HK-2 (cell line): ENCODE data around the gene THSD8.
"Not testable (repeated sequence)": the region's sequence is repeated elsewhere in the genome, so short reads cannot be mapped to it uniquely, and the experiment has no call there.

Source experiments
- DNase-seq: peaks from one replicate; pipeline ENCODE4 v3.0.0-alpha.2; 2018; ENCODE audit not compliant: unreplicated experiment

The THSD8 gene

DNA sequence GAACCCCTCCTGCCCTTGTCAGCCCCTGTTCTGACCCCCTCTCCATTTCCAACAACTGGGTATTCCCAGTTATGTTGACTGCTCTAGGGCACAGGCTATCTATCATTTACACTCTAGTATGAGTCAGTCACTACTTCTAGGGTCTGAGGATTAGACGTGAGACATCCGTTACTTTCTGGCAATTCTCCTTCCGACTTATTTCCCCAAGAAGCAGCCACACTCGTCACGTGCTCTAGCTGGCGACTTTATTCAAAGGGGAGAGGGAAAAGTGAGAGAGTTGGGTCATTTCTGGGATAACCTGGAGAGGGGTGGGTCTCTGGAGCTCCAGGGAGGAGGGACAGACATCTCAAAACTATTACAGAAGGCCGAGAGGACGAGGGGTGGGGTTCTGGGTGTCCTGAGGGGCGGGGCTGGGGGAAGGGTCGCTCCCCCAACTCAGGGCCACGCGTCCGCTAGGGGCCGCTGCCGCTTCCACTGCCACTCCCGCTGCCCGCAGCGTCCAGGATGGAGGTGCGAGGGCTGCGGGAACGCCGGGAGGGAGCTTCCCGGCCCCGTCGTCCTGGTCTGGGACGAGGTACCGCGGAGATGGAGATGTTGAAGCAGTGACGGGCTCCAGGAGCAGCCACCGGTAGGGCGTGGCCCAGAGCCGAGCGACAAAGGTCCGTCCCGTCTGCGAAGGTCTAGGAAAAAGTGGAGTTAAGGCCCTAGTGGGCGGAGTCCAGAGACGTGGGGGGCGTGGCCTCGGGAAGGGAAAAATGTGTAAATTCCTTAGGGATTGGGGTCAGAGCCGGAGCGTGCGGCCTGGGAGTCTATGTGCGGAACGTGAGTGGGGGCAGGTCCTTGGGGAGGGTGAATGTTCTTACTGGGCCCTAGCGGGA is 23.6 kb downstream of the THSD8 start:
- no peak for DNase-seq

DNA sequence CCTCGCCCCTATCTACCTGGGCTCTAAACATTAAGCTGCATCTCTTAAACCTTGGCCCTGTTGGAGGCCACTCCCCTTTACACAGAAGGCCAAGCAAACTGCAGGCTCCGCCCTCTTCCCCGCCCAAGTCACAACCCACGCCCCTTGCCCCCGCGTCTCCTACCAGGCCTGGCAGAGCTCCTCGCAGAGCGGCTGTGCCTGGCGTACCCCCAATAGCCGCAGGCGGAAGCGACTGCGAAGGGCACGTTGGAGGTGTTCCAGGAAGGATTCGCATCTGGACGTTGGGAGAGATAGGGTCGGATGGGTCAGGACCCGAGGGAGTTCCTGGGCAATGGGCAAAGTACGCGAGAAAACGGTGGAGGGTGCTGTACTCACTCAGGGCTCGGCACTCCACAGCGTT is 26.6 kb downstream of the THSD8 start:
- no peak for DNase-seq

DNA sequence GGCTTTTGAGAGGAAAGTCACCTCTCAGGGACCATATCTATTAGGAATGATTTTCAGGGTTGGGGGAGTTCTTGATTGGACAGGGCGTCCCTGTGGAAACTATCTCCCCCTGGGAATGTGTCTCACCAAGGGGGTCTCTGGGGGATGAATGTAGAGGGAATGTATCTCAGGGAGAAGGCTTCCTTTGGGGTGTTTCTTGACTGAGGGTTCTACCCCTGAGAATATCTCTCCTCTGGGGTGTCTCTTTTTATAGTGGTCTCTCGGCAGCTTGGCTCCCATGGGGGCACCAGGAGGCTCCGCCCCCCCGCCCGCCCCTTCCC is 31.5 kb downstream of the THSD8 start:
- no peak for DNase-seq

DNA sequence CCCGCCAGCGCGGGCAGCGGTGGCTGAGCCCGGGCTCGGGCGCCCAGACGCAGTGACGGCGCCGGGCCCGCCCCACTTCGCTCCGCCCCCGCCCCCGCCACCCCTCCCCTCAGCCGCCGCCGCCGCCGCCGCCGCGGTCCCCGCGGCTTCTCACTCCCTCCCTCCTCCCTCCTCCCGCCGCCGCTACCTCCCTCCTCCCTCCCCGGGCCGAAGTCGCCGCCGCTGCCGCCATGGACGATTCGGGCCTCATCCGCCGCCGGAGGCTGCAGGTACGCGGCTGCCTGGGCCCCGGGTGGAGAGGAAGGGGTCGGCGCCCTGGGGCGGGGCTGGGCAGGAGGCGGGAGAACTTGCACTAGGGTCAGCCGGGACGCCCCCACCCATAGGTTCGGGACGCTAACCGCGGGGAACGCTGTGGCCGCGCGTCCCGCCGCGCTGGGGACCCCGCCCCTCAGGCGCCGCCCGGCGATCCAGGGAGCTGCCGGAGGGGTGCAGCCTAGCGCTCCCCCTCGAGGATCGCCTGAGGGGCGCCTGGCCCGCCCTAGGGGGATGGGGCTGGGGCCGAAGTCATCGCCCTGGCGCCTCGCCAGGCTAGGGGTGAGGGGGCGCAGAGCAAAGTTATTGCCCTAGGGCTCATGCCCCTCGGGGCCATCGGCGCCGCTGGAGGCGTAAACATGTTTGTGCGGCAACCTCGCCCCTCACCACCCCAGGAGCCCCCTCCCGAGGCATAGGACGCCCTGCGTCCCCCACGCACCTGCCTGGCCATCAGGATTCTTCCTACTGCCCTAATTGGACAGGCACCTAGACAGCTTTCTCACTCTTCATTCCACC is 32.1 kb downstream of the THSD8 start:
- peak; percentile 49 for DNase-seq

DNA sequence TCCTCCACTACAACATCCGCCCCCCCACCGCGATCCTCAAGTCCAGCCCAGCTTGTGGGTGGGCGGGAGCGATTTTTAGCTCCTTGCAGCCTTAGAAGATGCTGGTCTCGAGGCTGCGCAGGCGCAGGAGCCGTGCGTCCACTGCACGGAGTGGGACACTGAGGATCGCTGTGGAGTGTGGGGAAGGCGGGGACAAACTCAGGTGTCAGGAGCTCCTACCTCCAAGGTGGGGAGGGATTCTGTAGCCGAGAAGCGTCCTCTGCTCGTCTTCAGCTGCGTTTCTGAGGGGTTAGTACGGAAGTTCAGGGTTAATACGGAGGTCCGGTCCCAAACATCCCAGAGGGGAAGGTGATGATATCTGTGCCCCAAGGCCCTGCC is 32.7 kb downstream of the THSD8 start, which contains the start of gene RTBDN:
Gene RTBDN (minus strand): TSS at position 14 of the 378 bp plus-strand sequence. CDS start 4,600 bp downstream, outside the sequence.
- no peak for DNase-seq

DNA sequence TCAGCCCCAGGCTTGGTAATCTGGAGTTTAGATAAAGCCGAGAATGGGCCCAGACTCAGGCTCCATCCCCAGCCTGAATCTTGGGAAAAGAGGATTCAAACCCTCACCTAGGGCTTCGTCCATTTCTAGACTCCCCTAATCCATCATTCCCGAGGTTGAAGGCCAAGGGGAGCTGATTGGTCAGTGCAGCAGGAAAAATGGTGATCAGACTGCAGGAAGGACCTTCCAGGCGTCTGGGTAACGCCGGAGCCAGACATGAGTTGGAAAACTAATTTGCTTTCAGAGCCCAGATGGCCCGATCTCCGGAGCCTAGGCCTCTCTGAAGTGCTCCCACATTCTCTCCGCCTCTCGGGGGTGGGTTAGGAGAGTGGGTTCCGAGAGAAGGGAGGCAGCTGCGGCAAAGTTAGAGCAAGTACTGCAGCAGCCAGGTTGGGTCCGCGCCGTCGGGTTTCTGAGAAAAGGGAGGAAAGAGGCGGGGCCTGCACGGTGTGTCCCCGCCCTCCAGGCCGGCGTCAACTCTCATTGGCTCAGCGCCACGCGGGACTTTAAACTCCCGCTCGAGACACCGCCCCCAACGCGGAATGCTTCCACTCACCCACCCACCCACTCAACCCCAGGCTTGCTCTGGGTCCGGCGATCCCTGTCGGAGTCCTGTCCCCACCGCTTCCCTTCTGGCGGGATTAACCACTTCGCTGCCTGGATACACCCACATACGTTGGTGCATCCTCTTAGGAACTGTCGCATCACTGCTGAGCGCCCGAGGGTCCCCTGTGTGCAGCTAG is 33.3 kb downstream of the THSD8 start:
- DNase-seq, result no peak

DNA sequence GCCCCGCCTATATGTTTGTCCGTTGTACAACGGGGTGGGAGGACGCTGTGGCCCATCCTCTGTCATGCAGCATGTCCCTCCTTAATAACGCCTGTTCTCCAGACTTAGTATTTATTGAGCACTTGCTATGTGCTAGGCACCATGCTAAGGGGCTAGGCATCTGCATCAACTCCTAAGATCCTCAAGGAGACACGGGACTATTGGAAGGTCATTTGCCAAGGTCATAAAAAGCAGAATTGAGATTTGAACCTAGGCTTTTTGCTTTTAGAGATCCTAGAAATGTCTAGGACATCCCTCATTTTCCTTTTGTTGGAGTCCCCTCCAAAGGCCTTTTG is 34.6 kb downstream of the THSD8 start:
- DNase-seq, result no peak

DNA sequence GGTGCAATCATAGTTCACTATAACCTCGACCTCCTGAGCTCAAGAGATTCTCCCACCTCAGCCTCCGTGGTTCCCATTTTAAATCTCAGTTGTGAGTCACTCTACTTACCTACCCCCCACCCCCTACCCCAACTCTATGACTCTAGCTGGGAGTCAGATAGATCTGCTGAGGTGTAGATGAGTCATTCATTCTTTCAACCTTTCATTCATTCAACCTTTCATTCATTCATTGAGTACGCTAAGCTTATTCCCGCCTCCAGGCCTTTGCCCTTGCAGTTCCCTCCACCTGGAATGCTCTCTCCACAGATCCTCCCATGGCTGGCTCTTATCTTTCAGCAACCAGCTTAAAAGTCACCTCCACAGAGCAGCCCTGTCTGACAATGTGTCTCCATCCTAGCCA is 35.4 kb downstream of the THSD8 start:
- no peak for DNase-seq

DNA sequence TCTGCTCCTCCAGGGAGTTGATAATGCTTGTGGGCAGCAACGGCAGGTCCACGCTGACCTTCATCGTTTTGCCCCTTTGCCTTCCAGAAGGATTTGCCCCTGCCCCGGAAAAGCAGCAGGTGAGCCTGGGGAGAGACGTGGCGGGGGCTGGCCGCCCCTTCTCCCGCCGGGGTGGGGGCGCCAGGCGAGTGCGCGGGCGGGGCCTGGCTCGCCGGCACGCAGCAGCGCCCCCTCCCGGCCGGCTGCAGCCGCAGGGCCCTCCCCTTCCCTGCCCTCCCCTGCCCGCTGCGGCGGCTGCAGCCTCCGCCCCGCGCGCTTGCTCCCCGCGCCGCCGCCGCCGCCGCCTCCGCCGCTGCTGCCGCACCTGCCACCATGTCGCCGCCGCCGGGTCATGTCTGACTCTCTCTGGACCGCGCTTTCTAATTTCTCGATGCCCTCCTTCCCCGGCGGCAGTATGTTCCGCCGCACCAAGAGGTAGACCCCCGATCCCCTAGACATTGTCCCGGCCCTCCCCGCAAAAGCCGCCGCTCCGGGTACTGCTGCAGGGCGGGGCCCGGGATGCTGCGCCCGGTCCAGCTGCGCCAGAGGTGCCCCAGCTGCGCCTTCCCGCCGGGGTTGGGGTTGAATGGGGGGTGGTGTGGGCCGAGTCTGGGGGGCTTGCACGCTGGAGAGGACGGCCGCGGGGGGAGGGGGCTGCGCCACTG is 36.5 kb downstream of the THSD8 start, which contains the start of gene MAST1:
Gene MAST1 (plus strand): TSS at position 334 of the 704 bp plus-strand sequence. CDS start 58 bp downstream, at position 392.
- peak; percentile 51 for DNase-seq

DNA sequence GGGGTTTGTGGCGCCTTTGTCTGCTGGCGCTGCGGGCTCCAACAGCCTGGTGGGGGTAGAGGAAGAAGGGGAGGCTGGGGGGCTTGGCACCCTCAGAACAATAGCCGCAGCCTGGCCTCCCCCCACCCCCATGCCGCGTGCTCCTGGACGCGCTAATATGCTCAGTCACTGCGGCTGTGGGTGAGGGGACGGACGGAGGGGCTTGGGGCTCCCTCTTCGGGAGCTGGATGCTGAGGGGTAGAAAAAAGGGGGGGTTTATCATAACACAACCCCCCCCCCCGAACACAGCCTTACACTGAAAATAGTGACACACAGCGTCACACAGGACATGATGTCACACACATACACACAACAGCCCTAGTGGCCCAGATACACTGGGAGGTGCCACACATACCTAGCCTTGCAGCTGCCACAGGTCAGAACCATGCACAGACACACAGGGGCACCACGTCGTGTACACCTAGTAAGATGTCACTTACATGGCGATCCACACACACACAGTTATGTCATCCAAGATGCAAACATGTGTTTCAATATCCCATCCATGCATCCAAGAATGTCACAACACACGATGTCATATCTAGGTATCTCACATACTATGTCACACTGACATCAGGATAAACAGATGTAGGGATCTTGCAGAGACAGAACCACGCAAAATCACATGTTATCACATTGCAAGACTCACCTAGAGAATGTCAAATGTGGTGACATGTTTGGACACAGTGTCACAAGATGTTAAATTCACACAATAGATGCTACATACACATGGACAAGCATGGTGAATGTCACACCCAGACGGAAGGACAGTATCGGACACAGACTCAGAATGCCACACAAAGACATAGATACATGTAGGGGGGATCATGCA is 37.3 kb downstream of the THSD8 start:
- no peak for DNase-seq

DNA sequence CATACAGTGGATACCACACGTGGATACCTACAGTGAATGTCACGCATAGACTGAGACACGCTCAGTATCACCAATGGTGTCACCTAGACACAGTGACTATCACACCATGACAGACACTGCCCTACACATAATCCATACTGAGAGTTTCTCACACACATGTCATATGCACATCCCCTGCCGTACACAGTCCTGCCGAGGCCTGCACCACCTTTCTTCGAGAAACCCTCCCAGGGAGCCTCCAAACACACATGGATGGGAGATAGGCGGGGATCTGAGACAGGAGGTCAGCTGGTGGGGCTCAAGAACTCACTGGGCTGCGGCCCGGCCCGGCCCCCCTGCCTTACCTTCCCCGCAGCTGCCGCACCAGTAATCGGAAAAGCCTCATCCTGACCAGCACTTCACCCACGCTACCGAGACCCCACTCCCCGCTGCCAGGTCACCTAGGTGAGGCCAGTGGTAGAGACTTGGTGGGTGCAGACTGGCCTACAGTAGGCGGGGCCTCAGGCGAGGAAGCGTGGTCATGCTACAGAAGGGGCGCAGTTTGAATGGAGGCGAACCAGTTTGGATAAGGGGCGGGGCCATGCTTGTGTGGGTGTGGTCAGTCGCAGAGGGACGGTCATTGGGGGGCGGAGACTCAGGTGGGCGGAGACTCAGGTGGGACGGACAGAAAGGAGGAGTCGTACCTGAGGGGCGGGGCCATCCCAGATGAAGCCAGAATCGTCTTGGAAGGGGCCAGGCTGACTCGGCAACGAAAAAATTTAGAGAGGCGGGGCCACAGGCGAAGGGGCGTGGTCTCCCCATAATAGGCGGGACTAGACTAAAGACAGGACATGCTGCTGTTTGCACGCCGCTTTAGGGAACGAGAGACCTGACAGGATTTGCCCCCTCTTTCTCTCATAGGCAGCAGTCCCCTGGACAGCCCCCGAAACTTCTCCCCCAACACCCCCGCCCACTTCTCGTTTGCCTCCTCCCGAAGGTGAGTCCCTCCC is 38.5 kb downstream of the THSD8 start:
- no peak for DNase-seq

DNA sequence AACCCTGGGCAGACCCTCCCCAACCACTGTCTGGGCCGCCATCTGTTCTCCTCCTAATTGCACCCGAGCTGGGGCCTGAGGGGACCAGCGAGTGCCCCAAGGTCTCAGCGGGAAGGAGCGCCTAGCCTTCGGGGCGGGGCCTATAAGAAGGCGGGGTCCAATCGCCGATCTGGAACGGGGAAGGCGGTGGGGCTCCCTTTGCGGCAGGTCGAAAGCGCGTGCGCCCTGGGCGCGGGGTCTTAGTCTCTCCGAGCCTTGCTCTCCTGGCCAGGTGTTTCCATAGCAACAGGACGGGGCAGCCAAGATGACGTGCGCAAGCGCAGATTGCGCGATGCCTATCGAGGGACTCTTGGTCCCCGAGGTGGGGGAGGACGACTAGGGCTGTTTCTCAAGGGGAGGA is 39.2 kb downstream of the THSD8 start:
- DNase-seq, result no peak

DNA sequence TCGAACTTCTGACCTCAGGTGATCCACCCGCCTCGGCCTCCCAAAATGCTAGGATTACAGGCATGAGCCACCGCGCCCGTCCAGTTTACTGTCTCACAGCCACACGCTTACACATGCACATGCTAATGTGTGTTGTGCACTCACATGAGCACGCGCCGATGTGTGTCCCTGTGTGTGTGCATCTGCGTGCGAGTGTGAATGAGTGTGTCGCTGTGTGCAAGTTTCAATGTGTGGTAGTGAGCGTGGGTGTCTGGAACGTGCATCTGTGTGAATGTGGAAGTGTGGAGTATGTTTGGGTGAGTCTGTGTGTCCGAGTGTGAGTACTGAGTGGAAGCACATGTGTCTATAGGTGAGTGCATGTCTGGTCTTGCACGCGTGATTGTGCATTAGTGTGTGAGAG is 40.6 kb downstream of the THSD8 start:
- DNase-seq, result no peak

DNA sequence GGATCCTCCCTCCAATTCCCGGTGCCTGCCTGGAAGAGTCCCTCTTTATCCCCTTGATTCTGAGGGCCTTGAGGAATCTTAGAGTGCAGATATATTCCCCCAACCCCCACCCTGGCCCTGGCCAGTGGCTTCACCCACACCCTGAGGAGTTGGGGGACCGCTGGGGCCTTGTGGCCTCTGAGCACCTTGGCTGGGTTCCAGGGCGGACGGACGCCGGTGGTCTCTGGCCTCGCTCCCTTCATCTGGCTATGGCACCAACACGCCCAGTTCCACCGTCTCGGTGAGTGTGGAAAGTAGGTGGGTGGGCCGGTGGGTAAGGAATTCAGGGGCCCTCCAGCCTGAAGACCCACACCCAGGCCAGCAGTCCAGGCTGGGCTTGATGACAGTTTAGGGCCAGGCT is 41.5 kb downstream of the THSD8 start:
- no peak for DNase-seq

DNA sequence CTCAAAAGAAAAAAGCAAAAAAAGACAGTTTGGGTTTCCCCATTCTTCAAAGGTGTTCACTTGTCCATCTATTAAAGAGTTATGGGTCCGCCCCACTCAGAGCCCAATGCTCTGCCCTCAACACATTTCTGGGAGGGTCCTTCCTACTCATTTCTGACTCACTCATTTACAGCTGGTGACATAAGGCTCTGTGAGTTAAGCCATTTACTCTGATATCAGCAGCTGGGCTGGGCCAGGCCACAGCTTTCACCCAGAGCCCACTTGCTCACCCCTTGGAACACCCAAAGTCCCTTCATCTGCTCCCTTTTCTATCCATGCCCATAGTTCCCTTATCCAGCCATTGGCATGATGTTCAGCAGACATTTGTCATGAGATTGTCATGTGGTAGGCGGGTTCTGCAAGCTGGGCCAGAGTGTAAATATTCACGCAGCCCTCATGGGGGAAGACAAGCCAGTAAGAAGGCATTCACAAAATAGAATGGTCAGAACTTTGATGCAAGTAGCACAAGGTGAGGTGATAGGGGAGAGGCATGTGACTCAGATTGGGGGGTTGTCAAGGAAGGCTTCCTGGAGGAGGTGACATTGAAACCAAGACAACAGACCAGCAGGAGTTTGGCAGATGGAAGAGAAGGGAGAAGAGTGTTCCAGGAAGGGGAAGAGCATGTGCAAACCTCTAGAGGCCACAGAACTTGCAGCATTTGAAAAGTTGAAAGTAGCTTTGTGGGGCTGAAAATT is 42.3 kb downstream of the THSD8 start:
- no peak for DNase-seq

DNA sequence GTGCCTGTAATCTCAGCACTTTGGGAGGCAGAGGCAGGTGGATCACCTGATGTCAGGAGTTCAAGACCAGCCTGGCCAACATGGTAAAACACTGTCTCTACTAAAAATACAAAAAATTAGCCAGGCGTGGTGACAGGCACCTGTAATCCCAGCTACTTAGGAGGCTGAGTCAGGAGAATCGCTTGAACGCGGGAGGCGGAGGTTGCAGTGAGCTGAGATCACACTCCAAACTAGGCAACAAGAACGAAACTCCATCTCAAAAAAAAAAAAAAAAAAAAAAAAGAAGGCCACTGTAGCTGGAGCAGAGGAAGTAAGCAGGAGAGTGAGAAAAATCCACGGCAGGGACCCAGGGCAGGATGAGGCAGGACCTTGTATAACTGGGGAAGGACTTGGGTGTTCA is 44.7 kb downstream of the THSD8 start:
- DNase-seq, result not testable (repeated sequence)

DNA sequence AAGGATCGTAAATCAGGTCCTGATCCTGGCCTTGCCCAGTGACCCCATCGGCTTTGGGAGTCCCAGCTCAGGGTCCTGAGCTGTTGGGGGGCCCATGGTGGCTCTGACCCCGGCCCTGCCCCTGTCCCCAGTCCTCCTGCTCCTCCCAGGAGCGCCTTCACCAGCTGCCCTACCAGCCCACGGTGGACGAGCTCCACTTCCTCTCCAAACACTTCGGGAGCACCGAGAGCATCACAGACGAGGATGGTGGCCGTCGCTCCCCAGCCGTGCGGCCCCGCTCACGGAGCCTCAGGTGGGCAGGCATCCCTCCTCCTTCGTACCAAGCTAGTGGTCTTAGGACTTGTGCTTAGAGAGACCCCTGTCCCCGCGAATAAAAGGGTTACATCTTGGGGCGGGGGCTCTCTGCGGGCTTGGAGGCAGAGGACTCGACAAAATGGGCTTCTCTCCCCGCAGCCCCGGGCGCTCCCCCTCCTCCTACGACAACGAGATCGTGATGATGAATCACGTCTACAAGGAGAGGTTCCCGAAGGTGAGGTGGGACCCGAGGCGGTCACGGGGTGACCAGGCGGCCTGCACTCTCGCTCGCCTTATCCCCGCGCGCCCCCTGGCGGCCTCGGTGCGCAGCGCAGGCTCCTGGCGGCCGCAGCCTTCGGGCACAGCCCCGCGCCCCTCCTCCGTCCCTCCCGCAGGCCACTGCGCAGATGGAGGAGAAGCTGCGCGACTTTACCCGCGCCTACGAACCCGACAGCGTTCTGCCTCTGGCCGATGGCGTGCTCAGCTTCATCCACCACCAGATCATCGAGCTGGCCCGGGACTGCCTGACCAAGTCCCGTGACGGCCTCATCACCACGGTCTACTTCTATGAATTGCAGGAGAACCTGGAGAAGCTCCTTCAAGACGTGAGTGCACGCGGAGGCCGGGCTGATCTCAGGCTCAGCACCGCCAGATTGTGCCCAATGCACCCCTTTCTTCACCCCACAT is 45.6 kb downstream of the THSD8 start:
- peak; percentile 93 for DNase-seq
